GM11168 (cell line): Measurements from ENCODE around the gene MED16.
"Not testable (repeated sequence)": the region's sequence is repeated elsewhere in the genome, so short reads cannot be mapped to it uniquely, and the experiment has no call there.

Source experiments
- in situ Hi-C: fragments of 300-500 bp; cut with MboI; formaldehyde crosslinking; loops from one replicate; pipeline ENCODE4 v1.12.0; 2022; ENCODE audit warnings: low sequenced_read_pairs; ENCODE audit not compliant: unreplicated experiment

The MED16 gene

GRCh38 chr19:843836-844545 lies 49.0 kb downstream of the MED16 start:
- in situ Hi-C loops = no loop called here

- in situ Hi-C loops = no loop called here
Observed at GRCh38 chr19:843180-843835, 49.7 kb downstream of the MED16 start.

- in situ Hi-C loops = not testable (repeated sequence)
Observed at GRCh38 chr19:842802-843179, 50.2 kb downstream of the MED16 start.

GRCh38 chr19:840519-841206 lies 52.3 kb downstream of the MED16 start, which contains the start of gene PRTN3:
Gene PRTN3 (plus strand): TSS chr19:840999. CDS start chr19:841009, 10 bp downstream.
- in situ Hi-C loops = no loop called here

GRCh38 chr19:835210-835810 lies 57.7 kb downstream of the MED16 start:
- in situ Hi-C loops = no loop called here

- in situ Hi-C loops = no loop called here
Observed at GRCh38 chr19:834216-834615, 58.8 kb downstream of the MED16 start.

GRCh38 chr19:831407-832369 lies 61.3 kb downstream of the MED16 start:
- in situ Hi-C loops = no loop called here

GRCh38 chr19:829129-829758 lies 63.7 kb downstream of the MED16 start:
- in situ Hi-C loops = no loop called here

- in situ Hi-C loops = no loop called here
Observed at GRCh38 chr19:827710-828321, 65.2 kb downstream of the MED16 start, which contains the start of gene AZU1. Gene AZU1 (plus strand): TSS chr19:827837. CDS start chr19:827847, 10 bp downstream.

- in situ Hi-C loops = no loop called here
Observed at GRCh38 chr19:827314-827709, 65.7 kb downstream of the MED16 start.

GRCh38 chr19:825897-826644 lies 66.9 kb downstream of the MED16 start:
- in situ Hi-C loops = no loop called here

GRCh38 chr19:824885-825284 lies 68.1 kb downstream of the MED16 start:
- in situ Hi-C loops = no loop called here

GRCh38 chr19:823565-824121 lies 69.3 kb downstream of the MED16 start:
- in situ Hi-C loops = no loop called here

GRCh38 chr19:821825-822503 lies 71.0 kb downstream of the MED16 start, which contains the start of gene PLPPR3:
Gene PLPPR3 (minus strand): TSS chr19:821955. CDS start chr19:821559, 396 bp downstream.
- in situ Hi-C loops = no loop called here

- in situ Hi-C loops = no loop called here
Observed at GRCh38 chr19:821231-821824, 71.7 kb downstream of the MED16 start.

- in situ Hi-C loops = not testable (repeated sequence)
Observed at GRCh38 chr19:820212-820611, 72.8 kb downstream of the MED16 start.
